Large intestine (tissue), 3 donors: ENCODE data around the gene TBC1D5. TPM values are rescaled to one million over a fixed set of nuclear protein-coding genes. Genes with fewer than 3 reads are reported as not detected.

Experiments
- DNase-seq, 2 donors: peaks; one replicate each; pipeline versions ENCODE4 v3.0.0 to v3.0.0-alpha.2; 2013
- H3K27ac ChIP-seq: one replicate; pipeline ENCODE4 v1.5.1; 2013; ENCODE audit warnings: low read length
- H3K27me3 ChIP-seq: 2 replicates; pipeline ENCODE4 v1.6.1; 2013; ENCODE audit warnings: low read length; ENCODE audit not compliant: control insufficient read depth, insufficient read depth
- H3K36me3 ChIP-seq: 2 replicates; pipeline ENCODE4 v1.6.1; 2013; ENCODE audit warnings: low read length; ENCODE audit not compliant: control insufficient read depth, insufficient read depth
- H3K4me1 ChIP-seq: one replicate; pipeline ENCODE4 v1.6.1; 2013; ENCODE audit warnings: low read length; ENCODE audit not compliant: control insufficient read depth, insufficient read depth
- H3K4me3 ChIP-seq: one replicate; pipeline ENCODE4 v1.5.1; 2013; ENCODE audit warnings: low read length
- H3K9me3 ChIP-seq: one replicate; pipeline ENCODE4 v1.6.1; 2013; ENCODE audit warnings: mild to moderate bottlenecking, low read depth, low read length, moderate library complexity; ENCODE audit not compliant: control insufficient read depth
- WGBS: methylation state at CpG from one replicate; pipeline ENCODE4 v1.1.5; 2013; ENCODE audit warnings: low lambda C conversion rate; ENCODE audit not compliant: insufficient coverage; 5-methylcytosine and 5-hydroxymethylcytosine counted together
- polyA plus RNA-seq: library from polyadenylated mRNA; unstranded; fragments of 120-200 nt; gene quantifications from one replicate; pipeline ENCODE4 v1.2.1, GENCODE V29; 2013

The TBC1D5 gene
- polyA plus RNA-seq, 1 donor, result 35.7 TPM

GRCh38 chr3:17518189-17519059, 224.0 kb downstream of the TBC1D5 start:
- H3K27ac ChIP-seq, result no peak overlapping the region
- H3K36me3 ChIP-seq, result peaks cover 8% of the 10 kb centered on the region
- 90% methylated on average over 2 of the region's 13 CpGs for WGBS
- peaks cover 3% of the 10 kb centered on the region for H3K9me3 ChIP-seq
- no peaks in the 10 kb centered on the region for H3K4me1 ChIP-seq
- no peak overlapping the region for H3K4me3 ChIP-seq
- no peak for DNase-seq
- no peaks in the 10 kb centered on the region for H3K27me3 ChIP-seq

- WGBS, result 89% methylated on average over 1 of the region's 4 CpGs
- Histone ChIP-seq H3K27me3 (no peaks in the 10 kb centered on the region), H3K4me3 (no peak overlapping the region), H3K36me3 (peaks cover 8% of the 10 kb centered on the region), H3K4me1 (no peaks in the 10 kb centered on the region), H3K9me3 (peaks cover 3% of the 10 kb centered on the region), H3K27ac (no peak overlapping the region)
- DNase-seq, result no peak
Measured at GRCh38 chr3:17515445-17516234, 226.8 kb downstream of the TBC1D5 start.

- Histone ChIP-seq H3K27ac (no peak overlapping the region), H3K27me3 (no peaks in the 10 kb centered on the region), H3K4me1 (no peaks in the 10 kb centered on the region), H3K9me3 (peaks cover 3% of the 10 kb centered on the region), H3K4me3 (no peak overlapping the region), H3K36me3 (peaks cover 8% of the 10 kb centered on the region)
- DNase-seq, result no peak
Measured at GRCh38 chr3:17514597-17514996, 227.8 kb downstream of the TBC1D5 start.

GRCh38 chr3:17510265-17510664, 232.2 kb downstream of the TBC1D5 start:
- Histone ChIP-seq H3K27ac (no peak overlapping the region), H3K4me1 (no peaks in the 10 kb centered on the region), H3K27me3 (no peaks in the 10 kb centered on the region), H3K4me3 (no peak overlapping the region), H3K9me3 (no peaks in the 10 kb centered on the region), H3K36me3 (peaks cover 2% of the 10 kb centered on the region)
- WGBS, result 80% methylated on average over 4 of the region's 4 CpGs
- DNase-seq, result no peak

- DNase-seq, result no peak
- Histone ChIP-seq H3K36me3 (peaks cover 2% of the 10 kb centered on the region), H3K4me3 (no peak overlapping the region), H3K27ac (no peak overlapping the region), H3K27me3 (no peaks in the 10 kb centered on the region), H3K4me1 (no peaks in the 10 kb centered on the region), H3K9me3 (no peaks in the 10 kb centered on the region)
- WGBS, result 90% methylated on average over 3 of the region's 4 CpGs
Measured at GRCh38 chr3:17508180-17508752, 234.2 kb downstream of the TBC1D5 start.

- no peak overlapping the region for H3K27ac ChIP-seq
- no peak overlapping the region for H3K4me3 ChIP-seq
- H3K4me1 ChIP-seq, result no peaks in the 10 kb centered on the region
- DNase-seq, result no peak
- H3K9me3 ChIP-seq, result no peaks in the 10 kb centered on the region
- H3K36me3 ChIP-seq, result peaks cover 2% of the 10 kb centered on the region
- H3K27me3 ChIP-seq, result no peaks in the 10 kb centered on the region
Measured at GRCh38 chr3:17507480-17507879, 235.0 kb downstream of the TBC1D5 start.

- H3K36me3 ChIP-seq, result peaks cover 2% of the 10 kb centered on the region
- H3K27me3 ChIP-seq, result no peaks in the 10 kb centered on the region
- H3K4me1 ChIP-seq, result no peaks in the 10 kb centered on the region
- no peak for DNase-seq
- H3K9me3 ChIP-seq, result no peaks in the 10 kb centered on the region
- no peak overlapping the region for H3K4me3 ChIP-seq
- no peak overlapping the region for H3K27ac ChIP-seq
Measured at GRCh38 chr3:17505856-17506255, 236.6 kb downstream of the TBC1D5 start.

GRCh38 chr3:17501745-17502144, 240.7 kb downstream of the TBC1D5 start:
- WGBS, result 95% methylated on average over 2 of the region's 2 CpGs
- no peaks in the 10 kb centered on the region for H3K27me3 ChIP-seq
- no peaks in the 10 kb centered on the region for H3K4me1 ChIP-seq
- no peak overlapping the region for H3K27ac ChIP-seq
- DNase-seq, result no peak
- H3K4me3 ChIP-seq, result no peak overlapping the region
- H3K9me3 ChIP-seq, result no peaks in the 10 kb centered on the region
- peaks cover 1% of the 10 kb centered on the region for H3K36me3 ChIP-seq

- WGBS, result 100% methylated on average over 1 of the region's 2 CpGs
- Histone ChIP-seq H3K4me1 (no peaks in the 10 kb centered on the region), H3K27ac (no peak overlapping the region), H3K36me3 (no peaks in the 10 kb centered on the region), H3K4me3 (no peak overlapping the region), H3K9me3 (no peaks in the 10 kb centered on the region), H3K27me3 (no peaks in the 10 kb centered on the region)
- DNase-seq, result no peak
Measured at GRCh38 chr3:17500618-17501017, 241.8 kb downstream of the TBC1D5 start.

- Histone ChIP-seq H3K4me3 (no peak overlapping the region), H3K4me1 (no peaks in the 10 kb centered on the region), H3K36me3 (peaks cover 9% of the 10 kb centered on the region), H3K27ac (no peak overlapping the region), H3K27me3 (no peaks in the 10 kb centered on the region), H3K9me3 (peaks cover 11% of the 10 kb centered on the region)
- no CpG with 5 or more reads among the region's 11 CpGs for WGBS
- DNase-seq, result no peak
Measured at GRCh38 chr3:17494117-17494809, 248.2 kb downstream of the TBC1D5 start.
